HG03571 (cell line): ENCODE data around the gene CREB3L2.
"Not testable (repeated sequence)": the region's sequence is repeated elsewhere in the genome, so short reads cannot be mapped to it uniquely, and the experiment has no call there.

Experiments used
- ATAC-seq: cut with Tn5 transposase; IDR thresholded peaks from one replicate; pipeline ENCODE4 v1.9.1; 2021; ENCODE audit not compliant: unreplicated experiment

Gene CREB3L2

DNA sequence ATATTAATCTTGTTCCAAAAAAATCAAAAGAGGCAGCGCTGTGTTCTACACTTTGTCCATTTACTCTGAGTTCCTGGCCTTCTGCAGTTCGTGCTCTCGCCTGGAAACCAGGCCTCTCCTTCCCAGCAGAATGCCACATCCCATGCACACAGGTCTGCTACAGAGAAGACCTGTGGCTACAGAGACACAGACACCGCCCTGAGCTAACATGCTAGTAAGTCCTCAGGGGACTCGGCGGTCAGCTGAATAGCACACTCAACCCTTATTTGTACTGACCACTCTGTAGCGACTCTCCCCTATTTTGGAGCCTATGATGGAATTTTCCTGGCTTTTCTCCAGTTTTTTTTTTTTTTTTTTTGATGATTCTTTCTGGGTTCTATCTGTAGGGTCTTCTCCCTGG, 12.8 kb downstream of the CREB3L2 start:
- no peak for ATAC-seq

- peak; percentile 59 for ATAC-seq
These were observed 13.9 kb downstream of the CREB3L2 start for GRCh38 chr7:137987968-137988367.

GRCh38 chr7:137987563-137987962, 14.3 kb downstream of the CREB3L2 start:
- no peak for ATAC-seq

DNA sequence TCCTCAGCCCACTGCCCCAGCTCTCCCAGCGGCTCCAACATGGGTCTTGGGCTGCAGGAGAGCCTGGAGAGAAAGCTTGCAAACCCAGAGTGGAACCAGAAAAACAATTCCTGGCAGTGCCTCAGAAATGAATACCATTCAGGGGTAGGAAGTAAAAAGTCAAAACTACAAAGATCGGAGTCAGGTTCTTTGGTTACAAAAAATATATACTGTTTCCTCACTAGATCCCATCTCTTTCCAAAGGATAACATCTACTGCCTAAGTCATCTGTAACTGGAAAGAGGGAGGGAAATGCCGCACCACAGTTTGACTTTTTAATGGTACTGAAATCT, 14.9 kb downstream of the CREB3L2 start:
- no peak for ATAC-seq

GRCh38 chr7:137986252-137987017, 15.5 kb downstream of the CREB3L2 start:
- ATAC-seq = no peak

GRCh38 chr7:137985897-137986251, 16.0 kb downstream of the CREB3L2 start:
- ATAC-seq = peak; percentile 43

- peak; percentile 46 for ATAC-seq
These were observed 16.5 kb downstream of the CREB3L2 start for GRCh38 chr7:137985253-137985896.

DNA sequence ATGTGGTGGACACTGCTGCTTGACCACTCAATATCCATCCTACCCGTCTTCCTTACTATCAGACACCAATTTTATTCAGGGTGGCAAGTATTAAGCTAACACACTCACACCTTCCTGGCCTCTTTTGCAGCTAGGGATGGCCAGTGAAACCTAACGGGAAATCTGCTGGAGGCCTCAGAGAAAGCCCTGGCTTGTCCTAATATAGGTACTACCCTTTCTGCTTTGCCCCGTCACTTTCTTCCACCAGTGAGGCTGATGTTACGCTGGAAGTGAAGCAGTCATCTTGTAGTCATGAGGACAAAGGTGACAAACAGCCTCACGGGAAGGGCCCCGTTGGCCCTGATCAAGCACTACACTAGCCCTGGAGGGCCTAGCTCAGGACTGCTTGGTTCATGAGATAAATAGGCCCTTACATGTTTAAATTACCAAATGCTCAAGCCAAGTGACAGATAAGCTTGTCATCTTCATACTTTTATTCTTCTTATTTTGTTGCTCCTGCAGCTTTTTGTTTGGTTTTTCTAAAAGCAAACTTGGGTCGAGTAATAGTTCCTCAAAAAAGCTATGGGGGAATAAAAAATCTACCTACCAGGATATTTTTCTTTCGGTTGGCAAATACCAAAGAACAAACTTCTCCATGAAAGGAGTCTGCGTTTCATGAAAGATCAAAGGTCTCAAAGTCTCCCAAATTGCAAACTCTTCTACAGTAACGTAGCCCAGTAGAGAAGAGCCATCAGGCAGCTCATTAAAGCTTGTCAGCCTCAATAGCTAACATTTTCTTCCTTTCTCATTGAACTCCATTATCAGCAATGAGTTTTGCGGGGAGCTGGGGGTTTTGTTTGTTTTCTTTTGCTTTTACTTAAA, 17.5 kb downstream of the CREB3L2 start:
- no peak for ATAC-seq

DNA sequence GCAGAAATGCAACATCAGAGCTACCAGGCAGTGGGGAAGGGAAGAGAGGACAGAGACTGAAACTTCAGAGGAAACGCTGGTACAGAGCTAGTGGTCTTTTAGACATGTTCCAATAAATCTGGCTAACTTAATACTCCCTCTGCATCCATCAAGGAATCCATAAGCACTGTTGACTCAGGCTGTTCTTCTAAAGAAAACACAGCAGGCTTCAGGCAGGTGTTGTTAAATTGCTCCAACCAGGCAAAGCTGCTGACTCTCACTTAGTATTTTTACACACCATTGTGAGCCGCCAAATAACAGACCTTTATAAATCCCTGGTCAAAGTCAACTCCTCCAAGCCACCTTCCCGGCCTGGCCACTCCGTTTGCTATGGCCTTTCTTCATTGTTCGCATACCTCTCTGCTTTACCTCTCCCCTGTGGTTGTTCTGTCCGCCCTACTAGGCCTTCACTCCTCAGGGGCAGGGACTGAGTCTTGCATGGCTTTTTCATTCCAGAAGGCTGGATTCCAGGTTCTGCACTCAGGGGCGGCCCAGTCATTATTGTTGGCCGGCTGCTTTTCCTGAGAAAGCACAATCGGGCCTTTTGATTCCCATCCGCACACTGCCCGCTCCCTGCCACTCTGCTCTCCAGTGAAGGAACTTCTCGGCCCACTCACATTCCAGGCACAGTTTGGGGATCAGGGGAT, 18.4 kb downstream of the CREB3L2 start:
- ATAC-seq = no peak

DNA sequence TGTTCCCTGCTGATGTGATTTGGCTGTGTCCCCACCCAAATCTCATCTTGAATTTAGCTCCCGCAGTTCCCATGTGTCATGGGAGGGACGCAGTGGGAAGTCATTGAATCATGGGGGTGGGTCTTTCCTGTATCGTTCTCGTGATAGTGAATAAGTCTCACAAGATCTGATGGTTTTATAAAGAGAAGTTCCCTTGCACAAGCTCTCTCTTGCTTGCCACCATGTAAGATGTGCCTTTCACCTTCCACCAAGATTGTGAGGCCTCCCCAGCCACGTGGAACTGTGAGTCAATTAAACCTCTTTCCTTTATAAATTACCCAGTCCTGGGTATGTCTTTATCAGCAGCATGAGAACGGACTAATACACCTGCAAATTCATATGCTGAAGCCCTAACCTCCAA, 19.5 kb downstream of the CREB3L2 start:
- not testable (repeated sequence) for ATAC-seq

DNA sequence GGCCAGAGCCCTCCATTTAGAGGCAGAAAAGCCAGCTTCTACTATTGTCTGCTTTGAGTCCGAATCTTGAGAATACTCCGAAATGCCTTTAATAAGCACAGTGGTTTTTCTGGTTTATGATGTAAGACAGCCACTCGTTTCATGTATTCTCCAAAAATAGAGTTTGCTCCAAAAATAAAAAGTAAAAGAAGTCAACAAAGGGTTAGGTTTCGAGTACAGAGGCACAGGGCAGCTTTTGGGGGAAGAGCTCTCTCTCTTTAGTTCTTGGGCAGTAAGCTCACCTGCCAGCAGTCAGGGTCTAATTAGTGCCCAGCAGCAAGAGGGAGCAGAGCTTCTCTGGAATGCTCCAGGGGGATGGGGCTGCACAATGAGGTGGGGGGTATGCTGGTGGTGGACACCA, 20.2 kb downstream of the CREB3L2 start:
- ATAC-seq = peak; percentile 58

DNA sequence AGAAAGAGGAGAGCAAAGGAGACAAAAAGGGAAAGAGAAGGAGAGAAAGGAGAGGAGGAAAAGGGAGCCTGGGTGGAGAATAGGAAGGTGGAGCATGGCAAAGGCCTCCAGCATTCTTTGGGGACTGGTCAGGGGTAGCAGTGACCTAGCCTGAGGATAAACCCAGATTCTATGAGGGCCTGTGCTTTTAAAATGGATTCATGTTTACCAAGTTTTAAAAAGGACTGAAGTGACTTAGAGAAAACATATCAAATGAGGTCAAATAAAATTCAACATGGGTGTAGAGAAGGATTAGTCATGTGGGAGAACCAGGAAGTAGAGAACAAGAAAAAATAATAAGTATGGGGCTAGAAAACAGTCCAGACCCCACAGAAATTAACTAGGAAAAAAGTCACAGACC, 20.7 kb downstream of the CREB3L2 start:
- ATAC-seq = no peak

DNA sequence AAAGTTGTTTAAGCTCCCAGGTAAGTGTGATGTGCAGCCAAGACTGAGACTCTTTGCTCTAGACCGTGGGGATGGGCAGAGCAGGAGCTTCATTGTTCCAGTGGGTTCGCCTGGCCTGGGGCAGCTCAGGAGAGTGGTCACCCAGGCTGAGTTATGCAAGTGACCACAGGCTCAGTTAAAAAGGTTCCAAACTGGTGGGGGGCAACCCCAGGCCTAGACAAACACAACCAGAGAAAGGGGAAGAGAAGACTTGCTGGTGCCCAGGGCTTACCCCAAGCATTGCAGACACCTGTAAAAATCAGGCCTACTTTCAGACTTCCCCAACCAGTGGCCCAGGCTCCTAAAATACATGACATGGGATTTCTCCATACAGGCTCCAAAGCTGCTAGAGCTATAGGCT, 21.6 kb downstream of the CREB3L2 start:
- no peak for ATAC-seq

DNA sequence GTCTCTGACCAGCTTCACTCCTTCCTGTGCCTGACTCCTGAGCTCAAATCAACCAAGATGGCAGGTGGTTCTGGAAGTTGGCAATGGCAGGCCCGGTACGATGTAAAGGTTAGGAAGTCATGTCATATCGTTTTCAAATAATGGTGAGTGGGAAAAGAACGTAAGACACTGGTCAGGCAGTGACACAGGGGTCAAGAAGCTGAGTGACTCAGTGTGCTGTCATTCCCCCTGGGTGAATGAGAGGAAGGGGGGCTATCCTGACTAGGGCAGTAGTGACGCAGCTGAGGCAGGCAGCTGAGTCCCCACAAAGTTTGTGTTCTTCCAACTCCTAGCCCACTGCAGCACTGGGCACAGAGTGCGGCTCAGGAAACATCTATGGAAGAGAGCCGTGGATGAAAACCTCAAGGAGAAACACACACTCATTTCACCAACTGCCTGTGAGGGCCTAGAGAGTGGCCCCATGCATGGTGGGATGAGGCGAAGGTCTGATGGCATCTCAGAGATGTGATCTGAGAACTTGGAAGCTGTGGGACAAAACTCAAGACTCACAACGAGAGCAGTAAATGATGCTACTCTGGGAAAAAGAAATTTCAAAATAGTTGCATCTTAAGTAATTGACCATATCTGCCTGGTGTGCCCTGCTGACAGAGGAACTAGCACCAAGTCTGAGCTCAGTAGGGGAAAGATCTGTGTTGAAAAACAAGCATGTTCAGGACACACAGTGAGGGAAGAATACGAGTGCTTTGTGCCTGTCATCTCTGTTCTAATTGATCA, 23.2 kb downstream of the CREB3L2 start:
- no peak for ATAC-seq

GRCh38 chr7:137977173-137977572, 24.7 kb downstream of the CREB3L2 start:
- ATAC-seq = no peak

- no peak for ATAC-seq
These were observed 25.2 kb downstream of the CREB3L2 start for GRCh38 chr7:137976696-137977095.

DNA sequence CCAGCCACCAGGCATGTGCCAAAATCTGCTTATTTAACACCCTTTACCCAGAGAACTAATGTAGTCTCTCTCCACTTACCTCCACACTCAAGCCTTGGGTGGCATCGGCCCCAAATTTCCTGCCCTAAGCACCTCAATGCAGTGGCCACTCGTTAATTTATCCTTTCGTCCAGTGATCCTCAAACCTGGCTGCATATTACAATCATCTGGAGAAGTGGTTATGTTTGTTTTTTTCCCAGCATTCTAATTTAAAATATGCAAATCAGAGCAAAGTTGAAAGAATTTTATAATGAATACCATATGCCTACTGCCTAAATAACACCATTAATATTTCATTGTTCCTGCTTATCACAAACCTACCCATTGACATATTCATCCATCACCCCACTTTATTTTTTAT, 25.7 kb downstream of the CREB3L2 start:
- ATAC-seq = no peak

DNA sequence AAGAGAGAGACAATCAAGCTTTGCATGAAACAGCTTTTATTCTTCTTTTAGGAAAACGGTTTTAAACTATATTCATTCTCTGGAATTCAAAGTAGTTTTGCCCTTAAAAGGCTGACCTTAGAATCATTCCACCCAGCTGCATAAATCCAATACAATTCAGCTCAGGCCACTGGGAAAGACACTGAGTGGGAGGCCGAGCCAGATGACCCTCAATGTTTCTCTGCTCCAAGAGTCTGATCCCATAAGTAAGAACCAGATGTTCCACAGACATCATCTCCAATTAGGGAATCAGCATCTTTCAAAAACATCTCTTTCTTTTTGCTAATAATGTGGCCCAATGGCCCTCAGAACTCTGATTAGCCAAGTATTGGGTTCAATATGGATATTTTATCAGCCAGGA, 26.1 kb downstream of the CREB3L2 start:
- ATAC-seq = no peak

- no peak for ATAC-seq
These were observed 26.7 kb downstream of the CREB3L2 start for GRCh38 chr7:137975221-137975620.

- ATAC-seq = no peak
These were observed 27.1 kb downstream of the CREB3L2 start for GRCh38 chr7:137974766-137975165.
